ENCODE data around the gene DHRS1.

DNA sequence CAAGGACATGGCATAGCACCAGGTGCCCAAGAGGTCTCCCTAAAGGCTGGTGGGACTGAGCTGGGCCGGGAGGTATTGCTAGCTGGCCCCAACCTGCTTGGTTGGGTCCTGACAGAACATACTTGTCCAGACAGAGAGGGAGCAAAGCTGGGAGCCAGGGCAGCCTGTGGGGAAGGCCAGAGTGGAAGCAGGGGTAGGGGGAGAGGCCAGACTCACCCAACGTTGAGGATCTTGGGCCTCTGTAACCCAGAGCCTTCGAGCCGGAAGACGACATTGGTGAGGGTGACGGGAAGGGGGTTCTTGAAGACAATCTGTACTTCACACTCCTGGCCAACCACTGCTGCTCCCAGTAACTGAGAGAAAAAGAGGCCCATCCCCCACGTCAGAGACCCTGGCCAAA is 45.6 kb downstream of the DHRS1 start:
- TF ChIP-seq EHMT2 (IDR thresholded peaks at IDR 0.05; ENCODE audit: low read depth), result no peak
- TF ChIP-seq, protein P1, sequence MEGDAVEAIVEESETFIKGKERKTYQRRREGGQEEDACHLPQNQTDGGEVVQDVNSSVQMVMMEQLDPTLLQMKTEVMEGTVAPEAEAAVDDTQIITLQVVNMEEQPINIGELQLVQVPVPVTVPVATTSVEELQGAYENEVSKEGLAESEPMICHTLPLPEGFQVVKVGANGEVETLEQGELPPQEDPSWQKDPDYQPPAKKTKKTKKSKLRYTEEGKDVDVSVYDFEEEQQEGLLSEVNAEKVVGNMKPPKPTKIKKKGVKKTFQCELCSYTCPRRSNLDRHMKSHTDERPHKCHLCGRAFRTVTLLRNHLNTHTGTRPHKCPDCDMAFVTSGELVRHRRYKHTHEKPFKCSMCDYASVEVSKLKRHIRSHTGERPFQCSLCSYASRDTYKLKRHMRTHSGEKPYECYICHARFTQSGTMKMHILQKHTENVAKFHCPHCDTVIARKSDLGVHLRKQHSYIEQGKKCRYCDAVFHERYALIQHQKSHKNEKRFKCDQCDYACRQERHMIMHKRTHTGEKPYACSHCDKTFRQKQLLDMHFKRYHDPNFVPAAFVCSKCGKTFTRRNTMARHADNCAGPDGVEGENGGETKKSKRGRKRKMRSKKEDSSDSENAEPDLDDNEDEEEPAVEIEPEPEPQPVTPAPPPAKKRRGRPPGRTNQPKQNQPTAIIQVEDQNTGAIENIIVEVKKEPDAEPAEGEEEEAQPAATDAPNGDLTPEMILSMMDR (IDR thresholded peaks at IDR 0.05), result no peak

Measured in A549 (cell line).